Esophagus mucosa (tissue), 1 donor: ENCODE data around the gene WASF3. TPM values are rescaled to one million over a fixed set of nuclear protein-coding genes. Genes with fewer than 3 reads are reported as not detected.

Source experiments
- ATAC-seq: fragments of 200-7000 bp; cut with Tn5 transposase; one replicate; pipeline ENCODE4 v1.9.1; 2020
- total RNA-seq: library from RNA; stranded (reverse); gene quantifications from one replicate; pipeline ENCODE4 v1.2.4, GENCODE V29; 2023
- donor health status: DM: yes; HTN: yes; CAD: no.

WASF3 gene
- total RNA-seq, 1 donor from 2014 or later = 2.0 TPM

- no peak for ATAC-seq
Observed at GRCh38 chr13:26548205-26548765, 9.2 kb upstream of the WASF3 start.

- ATAC-seq = no peak
Observed at GRCh38 chr13:26549713-26550112, 7.8 kb upstream of the WASF3 start.

DNA sequence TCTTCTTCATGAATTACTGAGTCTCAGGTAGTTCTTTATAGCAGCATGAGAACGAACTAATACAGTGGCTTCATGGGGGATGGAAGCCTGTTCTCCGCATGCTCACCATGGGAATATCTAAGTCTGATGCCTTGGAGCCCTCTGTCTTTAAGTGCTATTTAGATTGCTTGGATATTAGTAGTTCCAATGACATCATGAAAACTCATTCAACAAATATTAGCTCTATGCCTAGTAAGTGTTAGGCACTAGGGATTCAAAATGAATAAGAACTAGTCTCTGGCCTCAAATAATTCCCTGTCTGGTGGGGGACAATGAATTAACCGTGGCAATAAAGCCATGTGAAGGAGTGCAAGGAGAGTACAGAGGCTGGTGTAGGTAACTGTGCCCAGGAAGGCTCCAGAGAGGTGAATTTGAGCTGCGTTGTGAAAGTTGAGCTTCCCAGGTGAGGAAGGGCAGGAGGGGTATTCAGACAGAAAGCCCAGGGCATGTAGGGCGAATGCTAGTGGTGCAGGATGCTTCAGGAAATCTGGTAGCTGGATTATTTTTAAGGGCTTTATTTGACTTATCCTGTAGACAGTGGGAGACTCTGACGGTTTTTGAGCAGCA is 6.1 kb upstream of the WASF3 start:
- ATAC-seq = no peak

DNA sequence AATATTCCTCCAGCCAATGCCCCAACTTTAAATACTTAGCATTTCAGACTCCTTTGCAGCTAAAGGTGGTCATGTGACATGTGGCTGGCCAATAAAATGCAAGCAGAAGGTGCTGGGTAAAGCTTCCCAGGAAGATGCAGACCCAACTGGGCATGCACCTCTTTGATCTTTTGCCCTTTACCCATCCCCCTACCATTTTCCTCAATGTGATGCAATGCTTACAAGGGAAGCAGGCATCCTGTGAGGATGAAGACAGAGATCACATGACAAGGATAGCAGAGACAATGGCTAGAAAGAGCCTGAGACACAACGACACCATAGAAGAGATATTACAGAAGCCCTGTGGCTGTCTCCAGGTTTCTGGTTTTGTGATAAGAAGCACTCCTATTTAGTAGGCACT is 2.1 kb upstream of the WASF3 start:
- ATAC-seq = no peak

GRCh38 chr13:26557051-26557392 is 461 bp upstream of the WASF3 start:
- peak; percentile 50 for ATAC-seq

GRCh38 chr13:26558074-26558805 is 757 bp downstream of the WASF3 start:
- ATAC-seq = no peak

- ATAC-seq = no peak
Observed at GRCh38 chr13:26558987-26559386, 1.5 kb downstream of the WASF3 start.

GRCh38 chr13:26560456-26560855 is 3.0 kb downstream of the WASF3 start:
- no peak for ATAC-seq

GRCh38 chr13:26561067-26561466 is 3.6 kb downstream of the WASF3 start:
- ATAC-seq = no peak

GRCh38 chr13:26561651-26562511 is 4.4 kb downstream of the WASF3 start:
- no peak for ATAC-seq

GRCh38 chr13:26562512-26562890 is 5.0 kb downstream of the WASF3 start:
- no peak for ATAC-seq

- no peak for ATAC-seq
Observed at GRCh38 chr13:26563713-26564112, 6.2 kb downstream of the WASF3 start.

DNA sequence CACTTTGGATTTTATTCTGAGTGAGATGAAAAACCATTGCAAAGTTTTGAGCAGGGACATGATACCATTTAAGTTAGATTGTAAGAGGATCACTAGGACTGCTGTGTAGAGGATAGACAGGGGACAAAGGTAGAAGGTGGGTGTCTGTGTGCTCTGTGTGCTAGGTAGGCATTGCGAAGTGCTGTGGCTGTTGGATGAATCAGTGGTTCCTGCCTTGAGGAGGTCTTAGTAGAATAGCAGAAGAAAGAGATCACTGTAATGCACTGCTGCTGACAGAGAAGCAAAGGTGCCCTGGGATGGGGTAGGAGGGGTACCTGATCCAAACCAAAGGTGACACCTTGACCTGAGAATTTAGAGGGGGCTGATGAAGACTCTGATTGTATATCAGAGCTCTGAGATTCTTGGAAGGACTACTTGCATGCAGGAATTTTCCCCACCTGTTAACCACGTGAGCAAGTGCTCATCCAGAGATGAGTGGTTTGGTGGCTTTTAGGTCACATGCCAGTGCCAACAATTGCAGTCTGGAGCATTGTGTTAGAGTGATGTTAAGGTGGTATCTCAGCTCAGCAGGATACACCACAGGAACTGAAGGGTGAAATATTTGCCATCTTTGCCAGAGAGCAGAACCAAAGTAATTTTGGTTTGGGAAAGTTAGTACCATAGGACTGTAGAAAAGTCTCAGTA is 10.8 kb downstream of the WASF3 start:
- no peak for ATAC-seq

GRCh38 chr13:26571518-26571917 is 14.0 kb downstream of the WASF3 start:
- no peak for ATAC-seq

DNA sequence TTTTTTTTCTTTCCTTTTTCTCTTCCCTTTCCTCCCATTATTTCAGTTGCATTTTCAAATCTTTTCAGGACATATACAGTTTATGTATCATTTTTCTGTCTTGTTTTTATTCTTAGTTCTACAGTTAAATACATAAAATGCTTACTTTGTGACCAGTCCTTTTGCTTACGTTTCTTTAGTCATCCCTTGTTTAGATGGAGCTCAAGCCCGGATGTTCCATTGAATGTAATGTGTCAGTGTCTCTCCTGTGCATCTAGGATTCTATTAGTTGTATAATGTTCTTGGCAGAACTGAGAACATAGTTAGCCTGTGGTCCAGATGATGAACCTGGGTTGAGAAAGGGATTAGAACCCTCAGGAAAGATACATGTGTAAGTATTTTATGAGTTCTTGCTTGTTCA is 17.8 kb downstream of the WASF3 start:
- ATAC-seq = no peak

GRCh38 chr13:26579580-26579979 is 22.1 kb downstream of the WASF3 start:
- no peak for ATAC-seq

DNA sequence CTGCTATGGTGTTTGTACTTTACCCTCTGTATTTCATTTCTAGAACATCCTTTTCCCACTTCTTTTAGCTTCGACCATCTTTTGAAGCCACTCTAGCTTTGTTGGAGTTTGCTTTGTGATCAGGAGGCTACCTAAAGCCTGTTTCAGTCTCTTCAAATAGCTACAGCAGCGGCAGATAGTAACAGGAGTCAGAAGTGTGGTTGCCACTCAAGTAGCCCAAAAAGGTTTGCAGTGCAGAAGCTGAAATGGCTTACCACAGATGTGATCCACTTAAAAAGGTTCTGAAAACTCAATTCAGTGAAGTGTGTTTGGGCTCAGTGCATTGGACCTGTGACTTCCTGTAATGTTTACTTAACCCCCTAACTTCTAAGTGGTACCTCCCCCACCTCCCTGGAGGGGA is 26.2 kb downstream of the WASF3 start:
- no peak for ATAC-seq

GRCh38 chr13:26584713-26585112 is 27.2 kb downstream of the WASF3 start:
- no peak for ATAC-seq

GRCh38 chr13:26585136-26585535 is 27.7 kb downstream of the WASF3 start:
- ATAC-seq = no peak

- ATAC-seq = no peak
Observed at GRCh38 chr13:26587251-26587650, 29.8 kb downstream of the WASF3 start.

- no peak for ATAC-seq
Observed at GRCh38 chr13:26589226-26589625, 31.7 kb downstream of the WASF3 start.

GRCh38 chr13:26589754-26590153 is 32.3 kb downstream of the WASF3 start:
- no peak for ATAC-seq

DNA sequence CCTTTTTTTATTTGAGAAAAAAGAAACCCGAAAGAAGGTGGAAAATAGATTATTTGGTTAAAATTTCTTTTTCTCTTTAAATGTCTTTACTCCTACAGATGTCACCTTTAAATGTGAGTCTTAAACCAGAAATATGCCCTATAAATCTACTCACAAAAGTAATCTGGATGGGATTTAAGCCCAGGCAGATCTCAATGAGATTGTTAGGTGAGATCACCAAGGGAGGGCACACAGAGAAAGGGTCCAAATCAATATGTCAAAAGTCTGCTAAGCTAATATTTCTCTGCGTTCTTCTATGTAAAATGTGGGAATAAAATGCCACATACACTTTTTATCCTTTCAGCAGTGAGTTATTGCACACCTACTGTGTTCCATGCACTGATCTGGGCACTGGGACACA is 32.9 kb downstream of the WASF3 start:
- no peak for ATAC-seq
